Gastroesophageal sphincter (tissue), 4 donors: ENCODE measurements around the gene PACRG. TPM values are rescaled to one million over a fixed set of nuclear protein-coding genes. Genes with fewer than 3 reads are reported as not detected.

Source experiments
- ATAC-seq: fragments of 150-250 bp; one replicate; pipeline ENCODE4 v1.9.1; 2016; ENCODE audit warnings: mild to moderate bottlenecking, moderate library complexity
- H3K27ac ChIP-seq, 4 donors: fragments of 200-600 bp; sonication (generic) in 3 of 4; 1 replicate in 3 of 4; 2 replicates in 1 of 4; pipeline ENCODE4 v1.5.1; 2016 to 2019
- H3K27me3 ChIP-seq: fragments of 200-600 bp; sonication (generic); one replicate; pipeline ENCODE4 v1.5.1; 2019
- H3K36me3 ChIP-seq, 2 donors: fragments of 200-600 bp; sonication (generic); one replicate each; pipeline ENCODE4 v1.5.1; 2019; ENCODE audit warnings: control low read depth in 1 of 2
- H3K4me1 ChIP-seq, 3 donors: fragments of 200-600 bp; sonication (generic); 1 replicate in 2 of 3; 2 replicates in 1 of 3; pipeline ENCODE4 v1.5.1; 2016 to 2019; ENCODE audit warnings: control low read depth in 2 of 3
- H3K4me3 ChIP-seq, 2 donors: fragments of 200-600 bp; sonication (generic); one replicate each; pipeline ENCODE4 v1.5.1; 2019; ENCODE audit warnings: mild to moderate bottlenecking in 1 of 2, moderate library complexity in 1 of 2
- H3K9me3 ChIP-seq, 3 donors: fragments of 200-600 bp; sonication (generic); one replicate each; pipeline ENCODE4 v1.5.1; 2017 to 2019; ENCODE audit warnings: control low read depth in 2 of 3
- CTCF ChIP-seq, 4 experiments: fragments of 200-600 bp in 2 of 4; fragments of 450-650 bp in 2 of 4; sonication (generic) in 1 of 4; IDR thresholded peaks; one replicate each; pipeline ENCODE4 v1.5.1; 2017 to 2019; ENCODE audit warnings: antibody characterized with exemption in 4 of 4, mild to moderate bottlenecking in 2 of 4, moderate library complexity in 2 of 4
- EP300 ChIP-seq: sonication (generic); formaldehyde crosslinking; IDR thresholded peaks from one replicate; pipeline ENCODE4 v1.6.1; 2017; ENCODE audit warnings: antibody characterized with exemption, mild to moderate bottlenecking
- POLR2A ChIP-seq, 2 donors: fragments of 450-650 bp; IDR thresholded peaks; one replicate each; pipeline ENCODE4 v1.6.1; 2017; ENCODE audit warnings: antibody characterized with exemption in 2 of 2, mild to moderate bottlenecking in 2 of 2, moderate library complexity in 1 of 2
- POLR2AphosphoS5 ChIP-seq: sonication (generic); formaldehyde crosslinking; IDR thresholded peaks from one replicate; pipeline ENCODE4 v1.6.1; 2017; ENCODE audit warnings: antibody characterized with exemption
- WGBS, 2 donors: methylation state at CpG; one replicate each; pipeline ENCODE4 v1.1.5; 2018; ENCODE audit warnings: low coverage in 1 of 2; 5-methylcytosine and 5-hydroxymethylcytosine counted together
- total RNA-seq, 4 donors: library from RNA; depleted of rRNA; stranded (reverse); fragments of >200 nt; gene quantifications; one replicate each; pipeline ENCODE4 v1.1.0, GENCODE V29; 2016

PACRG gene
- total RNA-seq, 4 donors from 2014 or later, result 1.0 to 7.0 TPM; not detected in 2

GRCh38 chr6:162751211-162751859, 23.6 kb downstream of the PACRG start:
- Histone ChIP-seq H3K27ac (no peak overlapping the region), H3K4me1 (no peaks in the 10 kb centered on the region), H3K9me3 (no peaks in the 10 kb centered on the region), H3K4me3 (no peak overlapping the region), H3K36me3 (no peaks in the 10 kb centered on the region), H3K27me3 (no peaks in the 10 kb centered on the region)
- TF ChIP-seq CTCF (IDR thresholded peaks at IDR 0.05) (no peak), POLR2A (IDR thresholded peaks at IDR 0.05) (no peak), EP300 (no peak), POLR2AphosphoS5 (no peak)
- ATAC-seq, result no peak

- Histone ChIP-seq H3K27ac (no peak overlapping the region), H3K9me3 (no peaks in the 10 kb centered on the region), H3K4me3 (no peak overlapping the region), H3K4me1 (no peaks in the 10 kb centered on the region), H3K27me3 (no peaks in the 10 kb centered on the region), H3K36me3 (no peaks in the 10 kb centered on the region)
- TF ChIP-seq POLR2A (IDR thresholded peaks at IDR 0.05) (no peak), CTCF (IDR thresholded peaks at IDR 0.05) (no peak)
- ATAC-seq, result no peak
Observed at GRCh38 chr6:162753775-162754174, 26.0 kb downstream of the PACRG start.

GRCh38 chr6:162770136-162770535, 42.4 kb downstream of the PACRG start:
- Histone ChIP-seq H3K9me3 (peaks cover 0 to 4% (median 0%) of the 10 kb centered on the region in 3 donors), H3K27ac (no peak overlapping the region), H3K27me3 (no peaks in the 10 kb centered on the region), H3K36me3 (no peaks in the 10 kb centered on the region), H3K4me3 (no peak overlapping the region), H3K4me1 (no peaks in the 10 kb centered on the region)
- TF ChIP-seq EP300 (no peak), CTCF (IDR thresholded peaks at IDR 0.05) (no peak), POLR2A (IDR thresholded peaks at IDR 0.05) (no peak), POLR2AphosphoS5 (no peak)
- no peak for ATAC-seq

- no peak for TF ChIP-seq POLR2A (IDR thresholded peaks at IDR 0.05)
- TF ChIP-seq EP300, result no peak
- no peak for TF ChIP-seq POLR2AphosphoS5
- no peak for TF ChIP-seq CTCF (IDR thresholded peaks at IDR 0.05)
- Histone ChIP-seq H3K4me1 (no peaks in the 10 kb centered on the region), H3K27ac (no peak overlapping the region), H3K9me3 (peaks cover 0 to 4% (median 0%) of the 10 kb centered on the region in 3 donors), H3K4me3 (no peak overlapping the region), H3K36me3 (no peaks in the 10 kb centered on the region), H3K27me3 (no peaks in the 10 kb centered on the region)
- 90 to 100% methylated on average over 1 of the region's 1 CpG for WGBS, 2 donors
- ATAC-seq, result no peak
Observed at GRCh38 chr6:162770955-162771354, 43.2 kb downstream of the PACRG start.

- ATAC-seq, result no peak
- H3K27me3 ChIP-seq, result no peaks in the 10 kb centered on the region
- peaks cover 0 to 4% (median 0%) of the 10 kb centered on the region in 3 donors for H3K9me3 ChIP-seq
- H3K4me1 ChIP-seq, result no peaks in the 10 kb centered on the region
- H3K27ac ChIP-seq, result no peak overlapping the region
- TF ChIP-seq CTCF (IDR thresholded peaks at IDR 0.05), result no peak
- H3K4me3 ChIP-seq, result no peak overlapping the region
- H3K36me3 ChIP-seq, result no peaks in the 10 kb centered on the region
Observed at GRCh38 chr6:162772466-162772865, 44.7 kb downstream of the PACRG start.
